ENCODE data around the gene ZNF714. TPM values are rescaled to one million over a fixed set of nuclear protein-coding genes. Genes with fewer than 3 reads are reported as not detected.

ZNF714 gene
- total and polyA plus RNA-seq, 8 donors = 1.2 to 6.3 (median 2.9) TPM

DNA sequence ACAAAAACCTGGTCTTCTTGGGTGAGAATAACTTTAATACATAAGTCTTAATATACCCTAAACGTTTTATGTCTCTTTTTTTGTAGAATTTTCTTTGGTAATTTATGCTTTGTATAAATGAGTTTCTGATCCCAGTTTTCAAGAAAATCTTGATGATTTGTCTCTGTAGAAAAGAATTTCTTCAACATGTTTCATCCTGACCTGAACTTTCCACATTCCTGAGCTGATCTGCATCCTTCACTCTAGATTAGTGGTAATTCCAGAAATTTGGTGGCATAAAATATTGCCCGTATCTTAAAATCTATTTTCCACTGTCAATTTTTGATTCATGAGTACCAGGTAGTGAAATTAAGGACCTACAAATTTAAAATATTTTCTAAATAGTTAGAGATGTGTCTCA, 16.3 kb downstream of the ZNF714 start:
- Histone ChIP-seq H3K27ac (no peak overlapping the region), H3K27me3 (no peaks in the 10 kb centered on the region), H3K4me1 (no peaks in the 10 kb centered on the region), H3K9me3 (no peaks in the 10 kb centered on the region), H3K4me3 (no peak overlapping the region), H3K36me3 (no peaks in the 10 kb centered on the region)
- intact Hi-C loops (cut with DNase I) = no loop called here
- TF ChIP-seq CTCF (IDR thresholded peaks at IDR 0.05) = no peak
- no peak for DNase-seq
- ATAC-seq = no peak
- WGBS, 2 donors = 87 to 92% methylated on average over 2 of the region's 2 CpGs
- no peak for FAIRE-seq

- TF ChIP-seq CTCF (IDR thresholded peaks at IDR 0.05) = no peak
- FAIRE-seq = no peak
- Histone ChIP-seq H3K9me3 (no peaks in the 10 kb centered on the region), H3K27me3 (no peaks in the 10 kb centered on the region), H3K4me3 (no peak overlapping the region), H3K4me1 (no peaks in the 10 kb centered on the region), H3K36me3 (no peaks in the 10 kb centered on the region), H3K27ac (no peak overlapping the region)
- 82 to 84% methylated on average over 2 of the region's 2 CpGs for WGBS, 2 donors
- ATAC-seq = peak in 1 of 4 donors; percentile 20
- intact Hi-C loops (cut with DNase I) = no loop called here
- DNase-seq = no peak
These were observed 19.7 kb downstream of the ZNF714 start for GRCh38 chr19:21101521-21102242.

DNA sequence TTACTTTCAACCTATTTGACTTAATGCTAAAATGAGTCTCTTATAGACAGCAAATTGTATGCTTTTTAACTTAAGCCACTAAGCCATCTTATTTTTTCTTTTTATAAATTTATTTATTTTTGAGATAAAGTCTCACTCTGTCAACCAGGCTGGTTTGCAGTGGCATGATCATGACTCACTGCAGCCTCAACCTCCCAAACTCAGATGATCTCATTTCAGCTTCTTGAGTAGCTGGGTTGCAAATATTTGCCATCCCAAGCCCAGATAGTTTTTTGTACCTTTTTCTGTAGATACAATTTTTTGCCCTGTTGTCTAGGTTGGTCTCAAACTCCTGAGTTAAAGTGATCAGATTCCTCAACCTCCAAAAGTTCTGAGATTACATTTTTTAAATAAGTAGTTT, 27.1 kb downstream of the ZNF714 start:
- H3K27me3 ChIP-seq = no peaks in the 10 kb centered on the region
- no peak for FAIRE-seq
- no peak for TF ChIP-seq CTCF (IDR thresholded peaks at IDR 0.05)
- DNase-seq = no peak
- H3K4me1 ChIP-seq = no peaks in the 10 kb centered on the region
- no peak overlapping the region for H3K27ac ChIP-seq
- intact Hi-C loops (cut with DNase I) = no loop called here
- no peaks in the 10 kb centered on the region for H3K9me3 ChIP-seq
- no peak overlapping the region for H3K4me3 ChIP-seq
- no peaks in the 10 kb centered on the region for H3K36me3 ChIP-seq
- no peak for ATAC-seq

DNA sequence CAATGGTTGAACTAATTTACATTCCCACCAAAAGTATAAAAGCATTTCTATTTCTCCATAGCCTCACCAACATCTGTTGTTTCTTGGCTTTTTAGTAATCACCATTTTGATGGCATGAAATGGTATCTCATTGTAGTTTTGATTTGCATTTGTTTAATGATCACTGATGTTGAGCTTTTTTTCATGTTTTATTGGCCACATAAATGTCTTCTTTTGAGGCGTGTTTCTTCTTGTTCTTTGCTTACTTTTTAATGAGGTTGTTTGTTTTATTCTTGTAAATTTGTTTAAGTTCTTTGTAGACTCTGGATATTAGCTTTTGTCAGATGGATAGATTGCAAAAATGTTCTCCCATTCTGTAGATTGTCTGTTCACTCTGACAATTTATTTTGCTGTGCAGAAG, 28.2 kb downstream of the ZNF714 start:
- Histone ChIP-seq H3K4me3 (no peak overlapping the region), H3K36me3 (no peaks in the 10 kb centered on the region), H3K27me3 (no peaks in the 10 kb centered on the region), H3K4me1 (no peaks in the 10 kb centered on the region), H3K9me3 (no peaks in the 10 kb centered on the region), H3K27ac (no peak overlapping the region)
- TF ChIP-seq CTCF (IDR thresholded peaks at IDR 0.05) = no peak
- ATAC-seq (no peak), DNase-seq (no peak), FAIRE-seq (no peak)
- intact Hi-C loops (cut with DNase I) = no loop called here
- 44 to 75% methylated on average over 1 of the region's 1 CpG for WGBS, 2 donors

- Histone ChIP-seq H3K27me3 (no peaks in the 10 kb centered on the region), H3K4me1 (no peaks in the 10 kb centered on the region), H3K4me3 (no peak overlapping the region), H3K9me3 (no peaks in the 10 kb centered on the region), H3K27ac (no peak overlapping the region), H3K36me3 (peaks cover 0 to 10% (median 0%) of the 10 kb centered on the region in 3 donors)
- no peak for DNase-seq
- intact Hi-C loops (cut with DNase I) = no loop called here
- TF ChIP-seq CTCF (IDR thresholded peaks at IDR 0.05) = no peak
- ATAC-seq = no peak
- FAIRE-seq = no peak
These were observed 33.4 kb downstream of the ZNF714 start for GRCh38 chr19:21115430-21115829.

Measured in pancreas (tissue), 10 donors.